HG03571 (cell line): Measurements from ENCODE around the gene ANGPTL3.
"Not testable (repeated sequence)": the region's sequence is repeated elsewhere in the genome, so short reads cannot be mapped to it uniquely, and the experiment has no call there.

ENCODE experiments used
- ATAC-seq: cut with Tn5 transposase; IDR thresholded peaks from one replicate; pipeline ENCODE4 v1.9.1; 2021; ENCODE audit not compliant: unreplicated experiment

Gene ANGPTL3, protein sequence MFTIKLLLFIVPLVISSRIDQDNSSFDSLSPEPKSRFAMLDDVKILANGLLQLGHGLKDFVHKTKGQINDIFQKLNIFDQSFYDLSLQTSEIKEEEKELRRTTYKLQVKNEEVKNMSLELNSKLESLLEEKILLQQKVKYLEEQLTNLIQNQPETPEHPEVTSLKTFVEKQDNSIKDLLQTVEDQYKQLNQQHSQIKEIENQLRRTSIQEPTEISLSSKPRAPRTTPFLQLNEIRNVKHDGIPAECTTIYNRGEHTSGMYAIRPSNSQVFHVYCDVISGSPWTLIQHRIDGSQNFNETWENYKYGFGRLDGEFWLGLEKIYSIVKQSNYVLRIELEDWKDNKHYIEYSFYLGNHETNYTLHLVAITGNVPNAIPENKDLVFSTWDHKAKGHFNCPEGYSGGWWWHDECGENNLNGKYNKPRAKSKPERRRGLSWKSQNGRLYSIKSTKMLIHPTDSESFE

DNA sequence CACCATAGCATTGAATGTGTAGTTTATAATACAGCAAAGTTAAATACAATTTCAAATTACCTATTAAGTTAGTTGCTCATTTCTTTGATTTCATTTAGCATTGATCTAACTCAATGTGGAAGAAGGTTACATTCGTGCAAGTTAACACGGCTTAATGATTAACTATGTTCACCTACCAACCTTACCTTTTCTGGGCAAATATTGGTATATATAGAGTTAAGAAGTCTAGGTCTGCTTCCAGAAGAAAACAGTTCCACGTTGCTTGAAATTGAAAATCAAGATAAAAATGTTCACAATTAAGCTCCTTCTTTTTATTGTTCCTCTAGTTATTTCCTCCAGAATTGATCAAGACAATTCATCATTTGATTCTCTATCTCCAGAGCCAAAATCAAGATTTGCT, at the start of gene ANGPTL3:
Gene ANGPTL3, plus strand, starts transcription at position 240 of the 400 bp plus-strand sequence. Its CDS starts 47 bp downstream, at position 287.
- no peak for ATAC-seq

DNA sequence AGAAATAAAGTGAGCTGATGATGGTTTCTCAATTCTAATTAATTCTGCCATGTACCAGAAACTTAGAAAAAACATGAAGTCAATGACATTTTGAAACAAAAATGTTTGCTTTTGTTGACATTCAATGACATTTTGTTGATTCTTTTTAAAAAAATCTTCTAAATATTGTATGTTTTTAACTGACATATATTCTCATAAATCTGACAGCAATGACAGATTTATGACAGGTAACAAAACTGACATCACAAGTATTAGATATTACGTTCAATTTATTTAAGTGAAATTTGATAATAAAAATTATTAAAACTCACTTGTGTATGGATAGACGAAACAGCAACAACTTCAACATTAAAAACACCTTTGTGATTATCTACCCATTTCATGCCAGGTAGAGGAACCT, 36.0 kb upstream of the ANGPTL3 start:
- ATAC-seq: no peak

DNA sequence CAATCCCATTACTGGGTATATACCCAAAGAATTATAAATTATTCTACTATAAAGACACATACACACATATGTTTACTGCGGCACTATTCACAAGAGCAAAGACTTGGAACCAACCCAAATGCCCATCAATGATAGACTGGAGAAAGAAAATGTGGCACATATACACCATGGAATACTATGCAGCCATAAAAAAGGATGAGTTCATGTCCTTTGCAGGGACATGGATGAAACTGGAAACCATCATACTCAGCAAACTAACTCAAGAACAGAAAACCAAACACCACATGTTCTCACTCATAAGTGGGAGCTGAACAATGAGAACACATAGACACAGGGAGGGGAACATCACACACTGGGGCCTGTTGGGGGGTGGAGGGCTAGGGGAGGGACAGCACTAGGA, 30.1 kb upstream of the ANGPTL3 start:
- not testable (repeated sequence) for ATAC-seq

DNA sequence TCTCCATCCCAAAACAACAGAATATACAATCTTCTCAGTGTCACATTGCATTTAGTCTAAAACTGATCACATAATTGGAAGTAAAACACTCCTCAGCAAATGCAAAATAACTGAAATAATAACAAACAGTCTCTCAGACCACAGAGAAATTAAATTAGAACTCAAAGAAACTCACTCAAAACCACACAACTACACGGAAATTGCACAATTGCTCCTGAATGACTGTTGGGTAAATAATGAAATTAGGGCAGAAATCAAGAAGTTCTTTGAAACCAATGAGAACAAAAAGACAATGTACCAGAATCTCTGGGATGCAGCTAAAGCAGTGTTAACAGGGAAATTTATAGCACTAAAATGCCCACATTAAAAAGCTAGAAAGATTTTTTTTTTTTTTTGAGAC, 29.4 kb upstream of the ANGPTL3 start:
- ATAC-seq: not testable (repeated sequence)

DNA sequence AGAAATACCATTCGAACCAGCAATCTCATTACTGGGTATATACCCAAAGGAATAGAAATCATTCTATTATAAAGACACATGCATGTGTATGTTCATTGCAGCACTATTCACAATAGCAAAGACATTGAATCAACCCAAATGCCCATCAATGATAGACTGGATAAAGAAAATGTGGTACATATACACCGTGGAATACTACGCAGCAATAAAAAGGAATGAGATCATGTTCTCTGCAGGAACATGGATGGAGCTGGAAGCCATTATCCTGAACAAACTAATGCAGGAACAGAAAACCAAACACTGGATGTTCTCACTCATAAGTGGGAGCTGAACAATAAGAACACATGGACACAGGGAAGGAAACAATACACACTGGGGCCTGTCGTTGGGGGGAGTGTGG, 25.8 kb upstream of the ANGPTL3 start:
- ATAC-seq: not testable (repeated sequence)

DNA sequence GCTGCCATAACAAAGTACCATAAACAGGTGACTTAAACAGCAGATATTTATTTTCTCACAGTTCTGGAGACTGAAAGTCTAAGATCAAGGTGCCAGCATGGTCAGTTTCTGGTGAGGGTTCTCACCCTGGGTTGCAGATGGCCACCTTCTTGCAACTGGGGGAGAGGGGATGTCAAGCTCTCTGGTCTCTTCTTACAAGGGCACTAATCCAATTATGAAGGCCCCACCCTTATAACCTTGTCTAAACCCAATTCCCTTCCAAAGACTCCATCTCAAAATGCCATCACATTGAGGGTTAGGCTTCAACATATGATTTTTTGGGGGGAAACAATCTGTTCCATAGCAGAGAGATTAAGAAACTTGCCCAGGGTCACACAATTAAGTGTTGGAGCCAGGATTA, 24.8 kb upstream of the ANGPTL3 start:
- no peak for ATAC-seq

- no peak for ATAC-seq
Measured at GRCh38 chr1:62573675-62574074, 23.6 kb upstream of the ANGPTL3 start.

GRCh38 chr1:62585469-62586155, 11.7 kb upstream of the ANGPTL3 start:
- no peak for ATAC-seq

- ATAC-seq: no peak
Measured at GRCh38 chr1:62588000-62588399, 9.3 kb upstream of the ANGPTL3 start.

GRCh38 chr1:62589321-62589720, 8.0 kb upstream of the ANGPTL3 start:
- ATAC-seq: no peak

- no peak for ATAC-seq
Measured at GRCh38 chr1:62590255-62590969, 6.9 kb upstream of the ANGPTL3 start.

GRCh38 chr1:62590970-62591368, 6.4 kb upstream of the ANGPTL3 start:
- ATAC-seq: no peak

GRCh38 chr1:62593825-62594394, 3.4 kb upstream of the ANGPTL3 start:
- ATAC-seq: no peak

- ATAC-seq: no peak
Measured at GRCh38 chr1:62595647-62596046, 1.7 kb upstream of the ANGPTL3 start.

DNA sequence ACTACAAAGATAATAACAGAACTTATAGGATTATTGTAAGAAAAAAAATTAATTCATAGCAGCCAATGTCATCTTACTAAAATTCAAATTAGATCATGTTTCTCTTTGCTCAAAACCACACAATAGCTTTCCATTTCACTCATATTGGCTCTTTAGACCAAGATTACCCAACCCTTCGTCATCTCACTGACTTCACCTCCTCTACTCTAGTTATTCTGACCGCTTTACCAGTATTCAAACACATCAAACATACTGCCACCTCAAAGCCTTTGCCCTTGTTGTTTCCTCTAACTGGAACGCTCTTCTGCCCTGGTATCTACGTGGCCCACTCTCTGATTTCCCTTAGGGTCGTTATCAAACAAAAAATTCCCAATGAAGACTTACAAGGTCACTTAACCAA, 1.7 kb downstream of the ANGPTL3 start:
- no peak for ATAC-seq

- no peak for ATAC-seq
Measured at GRCh38 chr1:62601457-62601856, 4.1 kb downstream of the ANGPTL3 start.

- ATAC-seq: no peak
Measured at GRCh38 chr1:62608905-62609304, 11.6 kb downstream of the ANGPTL3 start.

DNA sequence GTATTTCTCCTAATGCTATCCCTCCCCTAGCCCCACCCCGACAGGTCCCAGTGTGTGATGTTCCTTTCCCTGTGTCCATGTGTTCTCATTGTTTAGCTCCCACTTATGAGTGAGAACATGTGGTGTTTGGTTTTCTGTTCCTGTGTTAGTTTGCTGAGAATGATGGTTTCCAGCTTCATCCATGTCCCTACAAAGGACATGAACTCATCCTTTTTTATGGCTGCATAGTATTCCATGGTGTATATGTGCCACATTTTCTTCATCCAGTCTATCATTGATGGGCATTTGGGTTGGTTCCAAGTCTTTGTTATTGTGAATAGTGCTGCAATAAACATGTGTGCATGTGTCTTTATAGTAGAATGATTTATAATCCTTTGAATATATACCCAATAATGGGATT, 13.3 kb downstream of the ANGPTL3 start:
- not testable (repeated sequence) for ATAC-seq

DNA sequence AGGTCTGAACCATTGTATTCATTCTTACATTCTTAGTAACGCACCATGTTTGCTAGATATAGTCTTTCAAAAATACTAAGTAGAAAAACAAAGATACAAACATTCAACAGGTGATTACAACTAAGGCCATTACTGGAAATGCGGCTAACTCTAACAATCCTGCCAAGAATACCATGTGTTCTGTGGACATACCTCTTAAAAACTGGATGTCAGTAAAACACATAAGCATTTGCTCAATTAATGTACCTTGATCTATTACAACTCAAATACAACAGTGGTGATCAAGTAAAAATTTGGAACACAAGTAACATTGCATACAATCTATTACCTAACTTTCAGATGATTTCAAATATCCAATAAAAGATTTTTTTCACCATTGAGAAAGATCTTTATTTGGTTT, 15.4 kb downstream of the ANGPTL3 start:
- ATAC-seq: no peak

- ATAC-seq: peak; percentile 89
Measured at GRCh38 chr1:62613325-62613727, 16.0 kb downstream of the ANGPTL3 start.

- ATAC-seq: no peak
Measured at GRCh38 chr1:62613890-62614289, 16.6 kb downstream of the ANGPTL3 start.
